Activated naive CD4-positive, alpha-beta T cell treated with anti-CD3 and anti-CD28 coated beads, Interleukin-2, amount 50 U/mL, for 16 hours (primary cell): Measurements from ENCODE around the gene XKR8.

Experiments used
- DNase-seq: peaks from one replicate; pipeline ENCODE4 v3.0.0-alpha.2; 2020

Gene XKR8

GRCh38 chr1:27959792-27960603 lies at the start of gene XKR8:
Gene XKR8, plus strand, starts transcription at chr1:27959973. Its CDS starts 97 bp downstream, at chr1:27960070.
- DNase-seq, result peak; percentile 86

GRCh38 chr1:27912429-27912828 lies 47.3 kb upstream of the XKR8 start:
- no peak for DNase-seq

- no peak for DNase-seq
Observed at GRCh38 chr1:27915082-27915575, 44.6 kb upstream of the XKR8 start.

- DNase-seq, result no peak
Observed at GRCh38 chr1:27922272-27922671, 37.5 kb upstream of the XKR8 start.

- DNase-seq, result no peak
Observed at GRCh38 chr1:27928216-27928954, 31.4 kb upstream of the XKR8 start.

- no peak for DNase-seq
Observed at GRCh38 chr1:27931184-27931583, 28.6 kb upstream of the XKR8 start.

- no peak for DNase-seq
Observed at GRCh38 chr1:27931759-27932158, 28.0 kb upstream of the XKR8 start.

GRCh38 chr1:27934818-27935549 lies 24.8 kb upstream of the XKR8 start, which contains the start of gene SMPDL3B:
Gene SMPDL3B, plus strand, starts transcription at chr1:27935000. Its CDS starts 184 bp downstream, at chr1:27935184.
- DNase-seq, result no peak

GRCh38 chr1:27935721-27936120 lies 24.1 kb upstream of the XKR8 start:
- DNase-seq, result no peak

GRCh38 chr1:27936370-27936769 lies 23.4 kb upstream of the XKR8 start:
- no peak for DNase-seq

GRCh38 chr1:27937524-27937836 lies 22.3 kb upstream of the XKR8 start:
- no peak for DNase-seq

- DNase-seq, result no peak
Observed at GRCh38 chr1:27938488-27938887, 21.3 kb upstream of the XKR8 start.

- peak; percentile 77 for DNase-seq
Observed at GRCh38 chr1:27940297-27940696, 19.5 kb upstream of the XKR8 start.

- no peak for DNase-seq
Observed at GRCh38 chr1:27940870-27941560, 18.8 kb upstream of the XKR8 start.

GRCh38 chr1:27941671-27942540 lies 17.9 kb upstream of the XKR8 start:
- no peak for DNase-seq

- DNase-seq, result no peak
Observed at GRCh38 chr1:27945020-27945419, 14.8 kb upstream of the XKR8 start.

GRCh38 chr1:27949027-27949426 lies 10.7 kb upstream of the XKR8 start:
- no peak for DNase-seq

- no peak for DNase-seq
Observed at GRCh38 chr1:27951396-27951795, 8.4 kb upstream of the XKR8 start.

GRCh38 chr1:27952147-27952546 lies 7.6 kb upstream of the XKR8 start:
- DNase-seq, result no peak

- DNase-seq, result no peak
Observed at GRCh38 chr1:27954186-27954585, 5.6 kb upstream of the XKR8 start.

GRCh38 chr1:27955076-27955475 lies 4.7 kb upstream of the XKR8 start:
- no peak for DNase-seq

- DNase-seq, result no peak
Observed at GRCh38 chr1:27956761-27957160, 3.0 kb upstream of the XKR8 start.
